HFFc6 (cell line): ENCODE data around the gene HSPA9. TPM values are rescaled to one million over a fixed set of nuclear protein-coding genes. Genes with fewer than 3 reads are reported as not detected.

Source experiments
- DNase-seq: peaks from one replicate; pipeline ENCODE4 v3.0.0-alpha.2; 2018
- H3K27ac Mint-ChIP-seq: 2 replicates; pipeline ENCODE4 v1.8.0; 2020; ENCODE audit warnings: mild to moderate bottlenecking, mixed read lengths
- H3K27me3 Mint-ChIP-seq: 2 replicates; pipeline ENCODE4 v1.8.0; 2021; ENCODE audit warnings: mild to moderate bottlenecking, moderate library complexity, mixed read lengths; ENCODE audit not compliant: insufficient read depth
- H3K36me3 Mint-ChIP-seq: 2 replicates; pipeline ENCODE4 v1.8.0; 2021; ENCODE audit warnings: low read depth, mixed read lengths
- H3K4me1 Mint-ChIP-seq: 2 replicates; pipeline ENCODE4 v1.8.0; 2020; ENCODE audit warnings: low read depth, mixed read lengths
- H3K4me3 Mint-ChIP-seq: 2 replicates; pipeline ENCODE4 v1.8.0; 2020; ENCODE audit warnings: mild to moderate bottlenecking, moderate library complexity, mixed read lengths
- H3K9me3 Mint-ChIP-seq: 2 replicates; pipeline ENCODE4 v1.8.0; 2020; ENCODE audit warnings: mild to moderate bottlenecking, mixed read lengths
- total RNA-seq, 6 experiments: library from RNA; stranded (reverse); fragmentation: NEBNext Ultra II Directional; extraction: Animal tissue kit (Norgen Biotek cat#: 25700); gene quantifications; 2 replicates in 1 of 6; 3 replicates in 5 of 6; pipeline ENCODE4 v1.2.3, GENCODE V29; 2021
- TF ChIP-seq, protein P1 (sequence below): fragments of 200-600 bp; sonication (generic); IDR thresholded peaks from 2 replicates; pipeline ENCODE4 v1.5.0; 2021; ENCODE audit warnings: antibody characterized with exemption, mild to moderate bottlenecking

Gene HSPA9
- total RNA-seq, 6 experiments from 2014 or later = 193 to 236 (median 210) TPM

DNA sequence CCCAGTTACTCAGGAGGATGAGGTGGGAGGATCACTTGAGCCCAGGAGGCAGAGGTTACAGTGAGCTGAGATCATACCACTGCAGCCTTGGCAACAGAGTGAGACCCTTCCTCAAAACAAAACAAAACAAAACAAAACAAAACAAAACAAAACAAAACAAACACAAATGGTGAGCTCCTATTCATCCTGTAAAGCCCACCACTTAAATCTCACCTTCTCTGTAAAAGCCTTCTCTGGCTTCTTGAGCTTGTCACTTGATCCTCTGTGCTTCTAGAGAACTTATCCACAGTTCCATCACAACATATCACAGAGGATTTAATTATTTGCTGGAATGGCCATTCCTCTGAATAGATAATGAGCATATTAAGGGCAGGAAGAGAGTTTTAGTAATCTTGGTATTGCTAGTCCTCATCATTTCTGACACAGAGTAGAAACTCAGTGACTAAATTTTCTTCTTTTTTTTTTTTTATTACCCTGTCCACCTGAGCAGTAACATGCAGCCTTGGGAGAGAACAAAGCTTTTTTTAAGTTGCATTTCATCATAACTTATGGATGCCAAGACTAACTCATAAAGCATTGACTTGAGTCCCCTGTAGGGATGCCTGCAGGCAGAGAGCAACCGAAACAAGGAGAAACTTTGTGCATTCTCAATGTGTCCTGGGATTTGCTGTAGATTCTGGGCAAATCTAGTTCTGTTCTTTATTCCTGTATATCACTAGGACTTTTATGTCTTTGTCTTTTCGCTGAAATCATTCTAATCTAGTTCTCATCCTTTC, 13.0 kb upstream of the HSPA9 start:
- TF ChIP-seq, protein P1, sequence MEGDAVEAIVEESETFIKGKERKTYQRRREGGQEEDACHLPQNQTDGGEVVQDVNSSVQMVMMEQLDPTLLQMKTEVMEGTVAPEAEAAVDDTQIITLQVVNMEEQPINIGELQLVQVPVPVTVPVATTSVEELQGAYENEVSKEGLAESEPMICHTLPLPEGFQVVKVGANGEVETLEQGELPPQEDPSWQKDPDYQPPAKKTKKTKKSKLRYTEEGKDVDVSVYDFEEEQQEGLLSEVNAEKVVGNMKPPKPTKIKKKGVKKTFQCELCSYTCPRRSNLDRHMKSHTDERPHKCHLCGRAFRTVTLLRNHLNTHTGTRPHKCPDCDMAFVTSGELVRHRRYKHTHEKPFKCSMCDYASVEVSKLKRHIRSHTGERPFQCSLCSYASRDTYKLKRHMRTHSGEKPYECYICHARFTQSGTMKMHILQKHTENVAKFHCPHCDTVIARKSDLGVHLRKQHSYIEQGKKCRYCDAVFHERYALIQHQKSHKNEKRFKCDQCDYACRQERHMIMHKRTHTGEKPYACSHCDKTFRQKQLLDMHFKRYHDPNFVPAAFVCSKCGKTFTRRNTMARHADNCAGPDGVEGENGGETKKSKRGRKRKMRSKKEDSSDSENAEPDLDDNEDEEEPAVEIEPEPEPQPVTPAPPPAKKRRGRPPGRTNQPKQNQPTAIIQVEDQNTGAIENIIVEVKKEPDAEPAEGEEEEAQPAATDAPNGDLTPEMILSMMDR = no peak
- Mint-ChIP-seq H3K27ac (no peak overlapping the region), H3K4me1 (no peaks in the 10 kb centered on the region), H3K27me3 (peaks cover 5% of the 10 kb centered on the region), H3K9me3 (no peaks in the 10 kb centered on the region), H3K4me3 (no peak overlapping the region), H3K36me3 (no peaks in the 10 kb centered on the region)
- DNase-seq = no peak

DNA sequence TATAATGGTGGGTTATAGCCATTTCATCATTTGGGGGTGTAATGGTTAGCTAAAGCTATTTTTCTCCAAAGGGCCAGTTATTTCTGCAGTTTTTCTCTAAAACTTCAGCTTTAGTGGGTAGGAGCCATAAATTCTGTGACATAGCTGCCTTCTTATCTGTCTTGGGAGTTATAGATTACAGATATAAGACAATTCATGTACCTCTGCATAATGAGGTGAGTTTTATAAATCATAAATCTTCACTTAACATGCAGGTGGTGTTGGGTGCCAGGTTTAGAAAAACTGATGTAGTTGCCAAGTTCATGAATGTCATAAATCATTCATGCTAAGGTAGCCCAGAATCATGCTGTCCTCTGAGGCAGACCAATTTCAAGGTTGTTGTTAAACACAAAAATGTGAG, 10.0 kb upstream of the HSPA9 start:
- no peak overlapping the region for H3K27ac Mint-ChIP-seq
- TF ChIP-seq, protein P1 = no peak
- peaks cover 2% of the 10 kb centered on the region; the same call in 1 of the 2 replicates for H3K27me3 Mint-ChIP-seq
- no peaks in the 10 kb centered on the region for H3K36me3 Mint-ChIP-seq
- no peaks in the 10 kb centered on the region for H3K9me3 Mint-ChIP-seq
- DNase-seq = no peak
- H3K4me1 Mint-ChIP-seq = peaks cover 6% of the 10 kb centered on the region; the same call in 1 of the 2 replicates
- H3K4me3 Mint-ChIP-seq = no peak overlapping the region

DNA sequence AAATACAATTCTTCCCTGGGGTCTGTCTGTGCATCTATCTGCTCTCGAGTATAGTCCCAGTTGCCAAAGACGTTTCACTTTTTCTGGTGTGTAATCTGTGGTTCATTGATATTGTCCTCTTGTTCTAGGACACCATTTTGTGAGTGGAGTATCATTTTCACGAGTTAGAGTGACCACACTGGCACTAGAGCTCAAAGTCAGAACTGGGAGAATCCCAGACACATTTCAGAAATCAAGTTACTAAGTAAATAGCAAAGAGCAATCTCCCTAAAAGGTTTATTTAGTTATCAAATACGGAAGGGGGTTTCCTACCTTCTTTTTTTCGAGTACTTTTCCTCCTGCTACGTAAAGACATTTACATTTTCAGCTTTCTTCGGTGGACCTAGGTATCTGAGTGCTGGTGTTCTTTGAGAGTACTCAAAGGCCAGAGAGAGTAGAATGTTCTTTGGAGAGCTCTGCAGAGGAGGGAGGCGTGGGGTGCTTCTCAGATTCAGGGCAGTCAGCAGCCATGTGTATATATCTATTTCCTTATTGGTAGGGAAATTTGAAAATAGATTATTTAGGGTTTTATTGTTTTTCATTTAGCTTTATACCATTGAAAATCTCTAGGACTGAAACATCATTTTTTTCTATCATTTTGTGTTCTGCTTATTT, 8.9 kb upstream of the HSPA9 start:
- Mint-ChIP-seq H3K4me1 (peaks cover 6% of the 10 kb centered on the region; the same call in 1 of the 2 replicates), H3K27ac (no peak overlapping the region), H3K27me3 (peaks cover 2% of the 10 kb centered on the region; the same call in 1 of the 2 replicates), H3K4me3 (no peak overlapping the region), H3K9me3 (no peaks in the 10 kb centered on the region), H3K36me3 (no peaks in the 10 kb centered on the region)
- no peak for DNase-seq
- TF ChIP-seq, protein P1 = no peak

DNA sequence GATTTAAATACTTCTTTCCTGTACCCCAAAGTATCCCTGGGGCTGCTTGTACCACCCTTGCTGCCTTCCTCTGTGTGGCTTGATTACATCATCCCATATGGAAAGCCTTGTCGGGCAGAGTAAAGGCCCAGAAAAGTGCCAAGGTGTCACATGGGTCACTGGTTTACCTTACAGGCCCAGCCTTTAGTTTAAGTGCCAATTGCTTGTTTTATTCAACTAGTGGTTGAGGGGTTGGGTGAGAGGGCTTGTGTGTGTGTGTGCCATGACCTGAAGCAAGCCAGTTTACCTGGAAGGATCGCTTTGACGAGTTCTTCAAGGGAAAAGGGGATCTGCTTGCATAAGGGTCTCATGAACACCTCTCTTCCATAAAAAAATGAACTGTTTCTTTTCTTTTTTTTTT, 7.8 kb upstream of the HSPA9 start:
- Mint-ChIP-seq H3K27ac (no peak overlapping the region), H3K36me3 (no peaks in the 10 kb centered on the region), H3K4me1 (peaks cover 6% of the 10 kb centered on the region; the same call in 1 of the 2 replicates), H3K27me3 (no peaks in the 10 kb centered on the region; the same call in 1 of the 2 replicates), H3K9me3 (no peaks in the 10 kb centered on the region), H3K4me3 (no peak overlapping the region)
- TF ChIP-seq, protein P1 = no peak
- no peak for DNase-seq

DNA sequence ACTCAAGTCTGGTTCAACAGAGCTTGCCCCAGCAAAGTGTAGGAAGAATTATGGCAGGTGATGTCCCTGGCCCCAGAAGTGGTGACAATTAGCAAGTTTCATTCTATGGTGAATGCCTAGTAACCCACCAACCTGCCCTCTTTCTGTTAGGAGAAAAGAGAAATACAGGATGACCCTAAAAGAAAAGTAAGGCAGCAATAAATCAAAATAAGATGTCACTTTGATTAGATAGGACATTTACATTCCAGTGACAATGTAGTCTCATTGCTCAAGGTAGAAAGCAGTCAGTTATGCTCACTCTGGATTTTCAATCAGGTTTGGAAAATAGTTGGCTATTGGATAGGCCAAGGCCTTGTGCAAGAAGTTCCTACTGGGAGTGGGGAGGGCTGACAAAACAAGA, 5.6 kb upstream of the HSPA9 start:
- H3K9me3 Mint-ChIP-seq = peaks cover 3% of the 10 kb centered on the region
- H3K27ac Mint-ChIP-seq = no peak overlapping the region
- peaks cover 10% of the 10 kb centered on the region for H3K4me1 Mint-ChIP-seq
- DNase-seq = no peak
- TF ChIP-seq, protein P1 = no peak
- peaks cover 3% of the 10 kb centered on the region for H3K36me3 Mint-ChIP-seq
- H3K4me3 Mint-ChIP-seq = no peak overlapping the region
- H3K27me3 Mint-ChIP-seq = no peaks in the 10 kb centered on the region; the same call in 1 of the 2 replicates
